ENCODE data around the gene MAD1L1. TPM values are rescaled to one million over a fixed set of nuclear protein-coding genes. Genes with fewer than 3 reads are reported as not detected.

Gene MAD1L1
- total and polyA plus RNA-seq, 2 of the 13 experiments (the other 11 are each of a cell fraction or from before 2014, with no cell fraction given), result 17.4 to 64.7 TPM

- TF ChIP-seq, protein P1, sequence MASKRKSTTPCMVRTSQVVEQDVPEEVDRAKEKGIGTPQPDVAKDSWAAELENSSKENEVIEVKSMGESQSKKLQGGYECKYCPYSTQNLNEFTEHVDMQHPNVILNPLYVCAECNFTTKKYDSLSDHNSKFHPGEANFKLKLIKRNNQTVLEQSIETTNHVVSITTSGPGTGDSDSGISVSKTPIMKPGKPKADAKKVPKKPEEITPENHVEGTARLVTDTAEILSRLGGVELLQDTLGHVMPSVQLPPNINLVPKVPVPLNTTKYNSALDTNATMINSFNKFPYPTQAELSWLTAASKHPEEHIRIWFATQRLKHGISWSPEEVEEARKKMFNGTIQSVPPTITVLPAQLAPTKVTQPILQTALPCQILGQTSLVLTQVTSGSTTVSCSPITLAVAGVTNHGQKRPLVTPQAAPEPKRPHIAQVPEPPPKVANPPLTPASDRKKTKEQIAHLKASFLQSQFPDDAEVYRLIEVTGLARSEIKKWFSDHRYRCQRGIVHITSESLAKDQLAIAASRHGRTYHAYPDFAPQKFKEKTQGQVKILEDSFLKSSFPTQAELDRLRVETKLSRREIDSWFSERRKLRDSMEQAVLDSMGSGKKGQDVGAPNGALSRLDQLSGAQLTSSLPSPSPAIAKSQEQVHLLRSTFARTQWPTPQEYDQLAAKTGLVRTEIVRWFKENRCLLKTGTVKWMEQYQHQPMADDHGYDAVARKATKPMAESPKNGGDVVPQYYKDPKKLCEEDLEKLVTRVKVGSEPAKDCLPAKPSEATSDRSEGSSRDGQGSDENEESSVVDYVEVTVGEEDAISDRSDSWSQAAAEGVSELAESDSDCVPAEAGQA (IDR thresholded peaks at IDR 0.05; ENCODE audit: low read depth), result peak; percentile 61; the same call in 1 of the 2 replicates
- TF ChIP-seq, protein P1 (CRISPR knock-in tag; IDR thresholded peaks at IDR 0.05; ENCODE audit: borderline replicate concordance), result no peak
- TF ChIP-seq PITX1 (CRISPR knock-in tag; IDR thresholded peaks at IDR 0.05) (peak; percentile 82), ZNF800 (CRISPR knock-in tag; IDR thresholded peaks at IDR 0.05) (no peak), SP5 (CRISPR knock-in tag; IDR thresholded peaks at IDR 0.05; ENCODE audit: borderline replicate concordance, low read depth) (peak; percentile 98), ONECUT2 (CRISPR knock-in tag; IDR thresholded peaks at IDR 0.05) (0 out of 2 replicates have a peak, but pooled peaks have one; percentile 33), THRA (CRISPR knock-in tag; IDR thresholded peaks at IDR 0.05; ENCODE audit: borderline replicate concordance) (peak; percentile 64; the same call in 1 of the 2 replicates), CENPT (CRISPR knock-in tag; IDR thresholded peaks at IDR 0.05; ENCODE audit: low read depth) (0 out of 2 replicates have a peak, but pooled peaks have one; percentile 27), ZFP82 (CRISPR knock-in tag; IDR thresholded peaks at IDR 0.05; ENCODE audit: borderline replicate concordance) (peak; percentile 79; the same call in 1 of the 2 replicates), ZNF331 (CRISPR knock-in tag; IDR thresholded peaks at IDR 0.05) (peak; percentile 64; the same call in 1 of the 2 replicates), ARID3A (IDR thresholded peaks at IDR 0.05; ENCODE audit: low read depth, low read length) (no peak), ASH2L (IDR thresholded peaks at IDR 0.05; ENCODE audit: insufficient read length, low read depth, low read length) (peak; percentile 19), SRSF9 (IDR thresholded peaks at IDR 0.05; ENCODE audit: borderline replicate concordance, insufficient read depth, low read depth, low read length, poor library complexity, severe bottlenecking) (no peak), ZBTB38 (CRISPR knock-in tag; IDR thresholded peaks at IDR 0.05) (peak; percentile 87; the same call in 1 of the 2 replicates), NBN (conservative IDR thresholded peaks at IDR 0.05) (no peak)
Observed at GRCh38 chr7:2110610-2111396, 121.9 kb downstream of the MAD1L1 start (continued).

All from HepG2 (cell line).